NCI-H774 (cell line): Measurements from ENCODE around the gene ANKHD1.
"Not testable (repeated sequence)": the region's sequence is repeated elsewhere in the genome, so short reads cannot be mapped to it uniquely, and the experiment has no call there.

Source experiments
- DNase-seq: peaks from one replicate; lab custom pipeline; 2025; lab: John Stamatoyannopoulos, UW

Gene ANKHD1

DNA sequence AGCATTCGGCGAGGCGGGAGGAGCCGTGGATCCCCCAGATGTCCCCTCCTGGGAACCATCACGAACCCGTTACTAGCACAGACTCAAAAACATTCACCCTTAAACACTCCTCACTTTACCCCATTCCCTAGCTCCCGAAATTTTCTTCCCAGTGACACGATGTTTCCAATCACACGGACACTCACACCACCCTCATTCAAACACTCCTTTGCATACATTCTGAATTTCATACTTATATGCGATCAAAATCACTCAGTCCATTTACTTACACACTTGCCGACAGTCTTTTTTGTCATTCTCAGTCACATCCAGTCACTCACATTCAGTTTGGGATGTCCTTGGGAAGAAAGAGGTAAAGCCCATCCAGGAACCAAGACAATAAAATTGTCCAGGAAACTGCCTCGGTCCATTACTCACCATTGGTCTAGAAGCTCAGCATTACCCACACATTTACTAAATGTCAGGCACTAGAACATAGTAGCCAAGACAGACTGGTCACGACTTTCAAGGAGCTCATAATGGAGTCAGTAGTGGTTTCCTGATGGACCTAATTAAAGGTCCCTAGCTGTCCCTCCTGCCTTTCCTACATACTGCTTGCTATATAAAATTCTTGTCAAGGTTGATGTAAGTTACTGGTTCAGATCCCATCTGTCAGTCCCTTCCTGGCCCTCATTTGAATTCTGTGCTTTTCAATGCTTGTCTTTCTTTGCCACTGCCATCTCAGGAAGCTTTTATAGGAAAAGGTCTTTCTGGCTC is 163.6 kb downstream of the ANKHD1 start:
- DNase-seq: no peak

- DNase-seq: no peak
These were observed 164.1 kb downstream of the ANKHD1 start for GRCh38 chr5:140565780-140566095.

DNA sequence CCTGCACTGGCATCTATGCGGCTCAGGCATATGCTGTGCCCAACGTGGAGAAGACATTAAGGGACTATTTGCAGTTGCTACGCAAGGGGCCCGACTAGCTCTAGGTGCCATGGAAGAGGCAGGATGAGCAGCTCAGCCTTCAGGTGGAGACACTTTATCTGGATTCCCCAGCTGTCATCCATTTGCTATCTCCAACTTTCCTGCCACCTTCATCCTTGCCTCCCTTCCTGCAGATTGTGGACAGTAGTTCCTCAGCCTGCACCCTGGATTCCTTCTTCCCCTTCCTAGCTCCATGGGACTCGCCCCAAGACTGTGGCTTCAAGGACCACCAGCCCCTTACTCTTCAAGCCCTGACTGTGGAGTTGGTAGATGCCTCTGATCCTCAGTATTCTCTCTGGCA is 165.0 kb downstream of the ANKHD1 start:
- no peak for DNase-seq

GRCh38 chr5:140567136-140567818 is 165.6 kb downstream of the ANKHD1 start:
- DNase-seq: no peak

GRCh38 chr5:140567871-140568270 is 166.2 kb downstream of the ANKHD1 start:
- DNase-seq: no peak

GRCh38 chr5:140568443-140569063 is 166.9 kb downstream of the ANKHD1 start:
- no peak for DNase-seq

- DNase-seq: no peak
These were observed 167.6 kb downstream of the ANKHD1 start for GRCh38 chr5:140569197-140569596.

- DNase-seq: no peak
These were observed 168.4 kb downstream of the ANKHD1 start for GRCh38 chr5:140570058-140570457.

DNA sequence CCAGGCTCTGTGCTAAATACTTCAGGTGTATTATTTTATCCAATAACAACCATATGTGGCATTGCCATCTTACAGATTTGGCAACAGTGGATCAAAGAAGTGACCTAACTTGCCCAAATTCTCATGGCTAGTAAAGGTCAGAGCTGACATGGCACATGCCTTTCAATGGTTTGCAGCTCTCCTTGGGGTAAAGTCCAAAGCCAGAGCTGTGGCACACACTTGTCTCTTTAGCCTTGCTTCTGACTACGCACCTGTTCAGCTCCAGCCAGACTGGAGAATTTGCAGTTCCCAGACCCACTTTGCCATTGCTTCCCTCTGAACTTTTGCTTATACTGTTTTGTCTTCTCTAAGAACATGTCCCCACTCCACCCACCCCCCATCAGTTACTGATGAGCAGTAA is 168.9 kb downstream of the ANKHD1 start:
- DNase-seq: no peak

- DNase-seq: no peak
These were observed 169.5 kb downstream of the ANKHD1 start for GRCh38 chr5:140571105-140571504.

GRCh38 chr5:140573683-140574082 is 172.1 kb downstream of the ANKHD1 start:
- no peak for DNase-seq

- DNase-seq: no peak
These were observed 172.5 kb downstream of the ANKHD1 start for GRCh38 chr5:140574165-140574564.

DNA sequence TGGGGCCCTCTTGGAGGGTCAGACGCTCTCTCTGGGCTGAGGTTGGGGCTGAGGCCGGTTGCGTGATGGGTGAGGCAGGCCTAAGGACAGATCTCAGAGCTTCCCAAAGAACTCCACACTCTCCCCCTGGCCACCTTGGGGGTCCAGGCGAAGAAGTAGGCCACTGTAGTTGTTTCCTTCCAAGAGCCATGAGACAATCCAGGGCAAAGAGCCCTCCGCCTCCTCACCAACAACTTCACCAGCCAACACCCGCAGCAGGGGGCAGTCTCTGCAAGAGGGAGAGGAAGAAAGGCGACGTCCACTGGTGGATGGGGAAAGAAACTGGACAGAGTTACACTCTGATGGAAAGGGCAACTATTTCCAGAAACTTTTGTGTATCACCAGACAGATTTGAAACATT is 173.7 kb downstream of the ANKHD1 start:
- no peak for DNase-seq

DNA sequence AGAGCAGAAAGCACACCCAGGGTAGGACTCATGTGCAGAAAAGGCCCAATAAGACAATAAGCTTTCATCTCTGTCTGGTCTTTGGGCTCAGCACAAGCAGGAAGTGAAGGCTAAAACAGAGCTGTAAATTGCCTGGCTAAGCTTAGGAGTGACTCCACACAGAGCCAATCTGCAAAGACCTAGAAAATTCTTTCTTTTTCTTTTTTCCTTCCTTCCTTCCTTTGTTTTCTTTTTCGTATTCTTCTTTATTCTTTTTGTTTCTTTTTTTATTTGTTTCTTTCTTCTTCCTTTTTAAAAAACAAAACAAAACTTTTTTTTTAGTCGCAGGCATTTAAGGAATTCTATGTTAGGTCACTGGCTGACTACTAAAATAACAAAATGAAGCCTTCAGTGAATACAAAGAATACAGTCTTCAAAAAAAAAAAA is 175.2 kb downstream of the ANKHD1 start:
- DNase-seq: no peak

- DNase-seq: not testable (repeated sequence)
These were observed 177.6 kb downstream of the ANKHD1 start for GRCh38 chr5:140579188-140579747.

DNA sequence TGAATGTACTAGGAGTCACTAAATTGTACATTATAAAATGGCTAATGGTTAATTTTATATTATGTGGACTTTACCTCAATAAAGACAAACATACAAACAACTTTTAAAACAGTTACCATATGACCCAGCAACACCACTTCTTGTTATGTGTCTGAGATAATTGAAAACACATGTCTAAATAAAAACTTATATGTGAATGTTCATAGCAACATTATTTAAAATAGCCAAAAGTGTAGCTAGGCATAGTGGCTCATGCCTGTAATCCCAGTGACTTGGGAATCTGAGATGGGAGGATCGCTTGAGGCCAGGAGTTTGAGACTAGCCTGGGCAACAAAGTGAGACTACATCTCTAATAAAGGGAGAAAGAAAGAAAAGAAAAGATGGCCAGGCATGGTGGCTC is 185.9 kb downstream of the ANKHD1 start:
- no peak for DNase-seq

DNA sequence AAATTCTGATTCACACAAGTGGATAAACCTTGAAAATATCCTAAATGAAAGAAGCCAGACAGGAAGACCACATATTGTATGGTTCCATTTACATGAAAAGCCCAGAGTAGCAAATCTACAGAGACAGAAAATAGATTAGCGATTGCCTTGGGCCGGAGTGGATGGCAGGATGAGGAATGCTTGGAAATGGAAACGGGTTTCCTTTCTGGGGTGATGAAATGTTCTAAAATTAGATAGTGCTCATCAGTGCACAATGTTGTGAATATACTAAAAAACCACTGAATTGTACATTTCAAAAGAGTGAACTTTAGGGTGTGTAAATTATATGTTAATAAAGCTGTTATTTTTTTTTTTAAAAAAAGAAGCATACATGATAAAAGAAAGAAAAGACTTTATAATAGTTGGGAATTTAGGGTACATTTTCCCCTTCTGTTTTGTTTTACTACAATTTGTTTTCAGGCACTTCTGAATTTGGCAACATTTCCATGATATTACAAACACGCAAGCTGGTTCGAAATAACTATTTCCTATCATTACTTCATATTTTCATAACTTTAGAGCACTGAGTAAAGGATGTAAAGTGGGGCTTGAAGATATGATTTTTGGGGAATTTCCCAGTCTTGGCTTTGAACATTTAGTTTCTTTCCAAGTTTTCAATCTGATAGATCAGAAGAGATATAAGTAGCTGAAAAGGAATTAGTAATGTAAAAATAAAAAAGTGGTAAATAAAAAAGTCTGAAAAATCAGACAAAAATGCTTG is 186.9 kb downstream of the ANKHD1 start:
- no peak for DNase-seq
